ENCODE measurements around the gene SLC27A4.
A peak's percentile ranks its signal among the peaks of the same experiment; 100 is the strongest.

Gene SLC27A4

DNA sequence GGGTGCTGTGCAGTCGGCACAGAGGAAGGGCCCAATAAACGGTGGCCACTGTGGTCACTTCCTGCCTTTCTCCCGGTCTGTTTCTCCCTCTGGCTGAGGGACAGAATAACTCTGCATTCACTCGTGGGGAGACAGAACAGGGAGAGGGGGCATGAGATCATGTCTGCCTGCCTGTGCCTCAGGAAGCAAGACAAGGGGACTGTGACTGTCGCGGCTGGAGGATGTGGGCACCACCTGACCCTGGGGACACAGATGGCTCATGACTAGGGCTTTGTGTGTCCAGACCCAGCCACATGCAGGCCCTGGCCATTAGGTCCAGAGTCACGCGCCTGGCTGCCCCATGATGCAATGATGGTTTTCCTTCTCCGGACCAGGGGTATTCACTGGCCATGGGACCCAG is 23.9 kb upstream of the SLC27A4 start:
- no peak overlapping the region for H3K4me3 ChIP-seq (replicated peaks; ENCODE audit: low read depth, low read length)
- TF ChIP-seq, protein P1, sequence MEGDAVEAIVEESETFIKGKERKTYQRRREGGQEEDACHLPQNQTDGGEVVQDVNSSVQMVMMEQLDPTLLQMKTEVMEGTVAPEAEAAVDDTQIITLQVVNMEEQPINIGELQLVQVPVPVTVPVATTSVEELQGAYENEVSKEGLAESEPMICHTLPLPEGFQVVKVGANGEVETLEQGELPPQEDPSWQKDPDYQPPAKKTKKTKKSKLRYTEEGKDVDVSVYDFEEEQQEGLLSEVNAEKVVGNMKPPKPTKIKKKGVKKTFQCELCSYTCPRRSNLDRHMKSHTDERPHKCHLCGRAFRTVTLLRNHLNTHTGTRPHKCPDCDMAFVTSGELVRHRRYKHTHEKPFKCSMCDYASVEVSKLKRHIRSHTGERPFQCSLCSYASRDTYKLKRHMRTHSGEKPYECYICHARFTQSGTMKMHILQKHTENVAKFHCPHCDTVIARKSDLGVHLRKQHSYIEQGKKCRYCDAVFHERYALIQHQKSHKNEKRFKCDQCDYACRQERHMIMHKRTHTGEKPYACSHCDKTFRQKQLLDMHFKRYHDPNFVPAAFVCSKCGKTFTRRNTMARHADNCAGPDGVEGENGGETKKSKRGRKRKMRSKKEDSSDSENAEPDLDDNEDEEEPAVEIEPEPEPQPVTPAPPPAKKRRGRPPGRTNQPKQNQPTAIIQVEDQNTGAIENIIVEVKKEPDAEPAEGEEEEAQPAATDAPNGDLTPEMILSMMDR (IDR thresholded peaks at IDR 0.05; ENCODE audit: low read depth, low read length, missing control alignments), result no peak
- DNase-seq (ENCODE audit: extremely low read depth, low read depth), result no peak

- DNase-seq (ENCODE audit: extremely low read depth, low read depth), result no peak
- H3K4me3 ChIP-seq (replicated peaks; ENCODE audit: low read depth, low read length), result no peak overlapping the region
- TF ChIP-seq, protein P1 (IDR thresholded peaks at IDR 0.05; ENCODE audit: low read depth, low read length, missing control alignments), result no peak
These were observed 22.7 kb upstream of the SLC27A4 start for GRCh38 chr9:128317629-128318028.

GRCh38 chr9:128321343-128321742 is 19.0 kb upstream of the SLC27A4 start:
- DNase-seq (ENCODE audit: extremely low read depth, low read depth), result no peak
- peak overlapping the region; percentile 97 for H3K4me3 ChIP-seq (replicated peaks; ENCODE audit: low read depth, low read length)
- TF ChIP-seq, protein P1 (IDR thresholded peaks at IDR 0.05; ENCODE audit: low read depth, low read length, missing control alignments), result no peak

DNA sequence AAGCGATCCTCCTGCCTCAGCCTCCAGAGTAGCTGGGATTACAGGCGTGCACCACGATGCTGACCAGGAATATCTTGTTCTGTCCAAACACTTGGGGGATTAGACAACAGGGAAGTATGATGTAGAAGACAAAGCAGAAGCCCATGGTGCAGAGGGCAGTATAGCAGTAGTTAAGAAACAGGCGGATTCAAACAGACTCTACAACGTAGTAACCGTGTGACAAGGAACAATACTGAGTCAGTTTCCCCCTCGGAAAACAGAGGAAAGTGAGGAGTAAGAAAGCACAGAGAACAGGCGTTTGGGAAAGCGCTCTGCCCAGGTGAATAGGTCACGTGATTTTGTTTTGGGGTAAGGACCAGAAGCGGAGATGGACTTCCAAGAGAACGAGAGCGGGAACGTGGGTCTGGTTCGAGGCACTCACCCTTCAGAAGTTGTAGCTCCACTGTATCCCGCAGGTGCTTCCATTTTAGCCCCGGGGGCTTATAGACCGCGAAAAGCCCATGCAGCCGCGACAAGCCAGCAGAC is 18.4 kb upstream of the SLC27A4 start:
- TF ChIP-seq, protein P1 (IDR thresholded peaks at IDR 0.05; ENCODE audit: low read depth, low read length, missing control alignments), result no peak
- no peak for DNase-seq (ENCODE audit: extremely low read depth, low read depth)
- H3K4me3 ChIP-seq (replicated peaks; ENCODE audit: low read depth, low read length), result peak overlapping the region; percentile 97

DNA sequence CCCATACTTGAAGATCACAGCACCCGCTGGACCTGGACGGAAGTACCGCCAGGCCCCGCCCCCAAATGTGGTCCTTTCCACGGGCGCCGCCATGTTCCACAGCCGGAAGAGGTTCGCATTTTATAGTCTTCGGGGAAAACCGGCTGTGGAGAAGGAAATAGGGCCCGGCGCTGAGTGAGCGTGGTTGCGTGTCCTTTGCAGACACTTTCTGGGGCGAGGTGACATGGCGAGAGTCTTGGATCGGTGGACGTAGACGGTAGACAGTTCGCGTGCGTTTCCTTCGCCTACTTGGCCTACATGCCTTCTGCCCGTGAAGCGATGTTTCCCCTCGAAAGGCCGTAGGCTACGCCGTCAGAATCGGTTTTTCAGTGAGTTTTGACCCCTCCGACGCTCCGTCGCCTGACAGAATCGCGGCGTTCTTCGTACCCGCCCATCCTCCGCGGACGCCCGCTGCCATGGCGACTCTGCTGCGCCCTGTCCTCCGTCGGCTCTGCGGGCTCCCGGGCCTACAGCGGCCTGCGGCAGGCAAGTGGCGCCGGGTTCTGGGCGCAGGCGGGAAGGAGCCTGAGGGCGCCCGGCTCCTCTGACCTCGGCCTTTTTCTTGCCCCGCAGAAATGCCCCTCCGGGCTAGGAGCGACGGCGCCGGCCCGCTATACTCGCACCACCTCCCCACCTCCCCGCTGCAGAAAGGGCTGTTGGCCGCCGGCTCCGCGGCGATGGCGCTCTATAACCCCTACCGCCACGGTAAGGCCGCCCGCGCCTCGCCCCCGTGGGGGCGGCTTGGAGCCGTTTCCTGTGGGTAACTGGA is 17.7 kb upstream of the SLC27A4 start, which contains the start of the genes COQ4 and TRUB2:
Gene COQ4, plus strand, starts transcription at position 436 of the 808 bp plus-strand sequence. Its CDS starts 20 bp downstream, at position 456.
Gene TRUB2, minus strand, starts transcription at position 44 of the 808 bp plus-strand sequence. Its CDS starts 39 bp downstream, at position 5.
- H3K4me3 ChIP-seq (replicated peaks; ENCODE audit: low read depth, low read length), result peak within 1 kb of the TSS; percentile 97
- DNase-seq (ENCODE audit: extremely low read depth, low read depth), result peak; percentile 77
- TF ChIP-seq, protein P1 (IDR thresholded peaks at IDR 0.05; ENCODE audit: low read depth, low read length, missing control alignments), result no peak

GRCh38 chr9:128323212-128323730 is 17.1 kb upstream of the SLC27A4 start:
- H3K4me3 ChIP-seq (replicated peaks; ENCODE audit: low read depth, low read length), result peak overlapping the region; percentile 97
- TF ChIP-seq, protein P1 (IDR thresholded peaks at IDR 0.05; ENCODE audit: low read depth, low read length, missing control alignments), result no peak
- DNase-seq (ENCODE audit: extremely low read depth, low read depth), result no peak
